Ovary (tissue), 9 donors: ENCODE data around the gene CBX3. TPM values are rescaled to one million over a fixed set of nuclear protein-coding genes. Genes with fewer than 3 reads are reported as not detected.

ENCODE experiments used
- DNase-seq, 5 donors: peaks; one replicate each; pipeline ENCODE4 v3.0.0-alpha.2; 2019 to 2020
- H3K27ac ChIP-seq, 2 donors: fragments of 200-600 bp; one replicate each; pipeline versions ENCODE4 v1.5.1 to v1.8.0; 2019 to 2022
- H3K27me3 ChIP-seq: fragments of 200-600 bp; one replicate; pipeline ENCODE4 v1.8.0; 2022
- H3K36me3 ChIP-seq: fragments of 200-600 bp; sonication (generic); one replicate; pipeline ENCODE4 v1.5.1; 2019
- H3K4me1 ChIP-seq: one replicate; pipeline ENCODE4 v1.8.1; 2013; ENCODE audit warnings: mild to moderate bottlenecking, moderate library complexity; ENCODE audit not compliant: insufficient read depth
- H3K4me3 ChIP-seq: fragments of 200-600 bp; sonication (generic); one replicate; pipeline ENCODE4 v1.5.1; 2017
- H3K9me3 ChIP-seq, 2 donors: fragments of 200-600 bp in 1 of 2; sonication (generic) in 1 of 2; one replicate each; pipeline versions ENCODE4 v1.5.1 to v1.8.1; 2013 to 2019; ENCODE audit warnings: mild to moderate bottlenecking in 1 of 2, moderate library complexity in 1 of 2
- CTCF ChIP-seq, 3 donors: fragments of 450-650 bp in 2 of 3; fragments of 200-600 bp in 1 of 3; IDR thresholded peaks; one replicate each; pipeline versions ENCODE4 v1.5.1 to v1.8.0; 2016 to 2022; ENCODE audit warnings: antibody characterized with exemption in 3 of 3, mild to moderate bottlenecking in 1 of 3
- EP300 ChIP-seq: sonication (generic); formaldehyde crosslinking; IDR thresholded peaks from one replicate; pipeline ENCODE4 v1.6.1; 2017; ENCODE audit warnings: antibody characterized with exemption
- POLR2A ChIP-seq: fragments of 450-650 bp; IDR thresholded peaks from one replicate; pipeline ENCODE4 v1.6.1; 2017; ENCODE audit warnings: antibody characterized with exemption, mild to moderate bottlenecking, moderate library complexity
- WGBS, 3 donors: extraction: QIAGEN DNeasy Blood & Tissue Kit in 1 of 3; methylation state at CpG; one replicate each; pipeline versions ENCODE4 v1.1.5 to v1.1.7; 2013 to 2017; 5-methylcytosine and 5-hydroxymethylcytosine counted together
- intact Hi-C, 4 donors: fragments of 100-400 bp; cut with DNase I; formaldehyde crosslinking; loops; one replicate each; pipeline versions ENCODE4 v1.11.0 to v1.15.1; 2022 to 2023
- polyA plus RNA-seq, 2 donors: library from polyadenylated mRNA; stranded (reverse); fragments of 200-250 nt in 1 of 2; fragments of 350-450 nt in 1 of 2; fragmentation: Illumina TruSeq in 1 of 2; extraction: RNeasy Lipid Tissue Mini Kit (QIAGEN cat#74804) in 1 of 2; gene quantifications; one replicate each; pipeline ENCODE4 v1.2.3, GENCODE V29; 2013 to 2014
- total RNA-seq, 7 donors: library from RNA; depleted of rRNA in 2 of 7; stranded (reverse); fragments of >200 nt in 2 of 7; fragmentation: NEBNext Ultra II Directional in 3 of 7; extraction: Animal tissue kit (Norgen Biotek cat#: 25700) in 3 of 7; gene quantifications; one replicate each; pipeline versions ENCODE4 v1.1.0 to v1.2.4, GENCODE V29; 2016 to 2023
- donor health status: DM: no; HTN: no; CAD: no; lungs with moderate emphysema.
- donor health status: DM: no; HTN: no; CAD: no.
- donor health status: Bipolar disorder and iron deficiency.
- donor health status: DM: yes; HTN: yes; CAD: no.
- donor health status: DM: no; HTN: no; CAD: no.
- donor health status: DM: yes; HTN: yes; CAD: no.

Gene CBX3
- total and polyA plus RNA-seq, 9 donors = 71.7 to 133 (median 92.0) TPM

- Histone ChIP-seq H3K4me1 (no peaks in the 10 kb centered on the region), H3K27ac (no peak overlapping the region), H3K27me3 (no peaks in the 10 kb centered on the region), H3K9me3 (no peaks in the 10 kb centered on the region), H3K36me3 (no peaks in the 10 kb centered on the region), H3K4me3 (no peak overlapping the region)
- TF ChIP-seq CTCF (IDR thresholded peaks at IDR 0.05) = no peak
- no peak for TF ChIP-seq POLR2A
- no peak for TF ChIP-seq EP300
- intact Hi-C loops = no loop called here
- WGBS, 3 donors = 81 to 85% (median 85%) methylated on average over 7 of the region's 7 CpGs
- no peak for DNase-seq
Observed at GRCh38 chr7:26178272-26178960, 23.1 kb upstream of the CBX3 start.

GRCh38 chr7:26179422-26179821 lies 22.1 kb upstream of the CBX3 start:
- Histone ChIP-seq H3K27me3 (no peaks in the 10 kb centered on the region), H3K4me3 (no peak overlapping the region), H3K4me1 (no peaks in the 10 kb centered on the region), H3K36me3 (no peaks in the 10 kb centered on the region), H3K9me3 (no peaks in the 10 kb centered on the region), H3K27ac (no peak overlapping the region)
- WGBS, 3 donors = 47 to 62% (median 53%) methylated on average over 5 of the region's 5 CpGs
- TF ChIP-seq EP300 (no peak), POLR2A (no peak), CTCF (IDR thresholded peaks at IDR 0.05) (no peak)
- DNase-seq = no peak
- intact Hi-C loops = no loop called here

- intact Hi-C loops = no loop called here
- no peaks in the 10 kb centered on the region for H3K36me3 ChIP-seq
- H3K9me3 ChIP-seq = no peaks in the 10 kb centered on the region
- 24 to 41% (median 32%) methylated on average over 8 of the region's 8 CpGs for WGBS, 3 donors
- H3K27ac ChIP-seq = no peak overlapping the region
- no peaks in the 10 kb centered on the region for H3K27me3 ChIP-seq
- H3K4me1 ChIP-seq = no peaks in the 10 kb centered on the region
- no peak overlapping the region for H3K4me3 ChIP-seq
- DNase-seq = no peak
- TF ChIP-seq POLR2A = no peak
- TF ChIP-seq EP300 = no peak
- no peak for TF ChIP-seq CTCF (IDR thresholded peaks at IDR 0.05)
Observed at GRCh38 chr7:26179826-26180497, 21.6 kb upstream of the CBX3 start.

- no peak for DNase-seq
- WGBS, 3 donors = 46 to 60% (median 58%) methylated on average over 5 of the region's 5 CpGs
- intact Hi-C loops = no loop called here
- H3K4me3 ChIP-seq = no peak overlapping the region
- H3K36me3 ChIP-seq = no peaks in the 10 kb centered on the region
- H3K27ac ChIP-seq = no peak overlapping the region
- no peaks in the 10 kb centered on the region for H3K27me3 ChIP-seq
- no peaks in the 10 kb centered on the region for H3K9me3 ChIP-seq
- TF ChIP-seq POLR2A (no peak), CTCF (IDR thresholded peaks at IDR 0.05) (no peak), EP300 (no peak)
- H3K4me1 ChIP-seq = no peaks in the 10 kb centered on the region
Observed at GRCh38 chr7:26180792-26181198, 20.8 kb upstream of the CBX3 start.
